Renal cortical epithelial cell (primary cell): ENCODE results near the gene NR2F6. TPM values are rescaled to one million over a fixed set of nuclear protein-coding genes. Genes with fewer than 3 reads are reported as not detected.

Experiments used
- total RNA-seq: library from RNA; depleted of rRNA; stranded (reverse); fragments of >200 nt; gene quantifications from 2 replicates; pipeline ENCODE4 v1.2.3, GENCODE V29; 2014

The NR2F6 gene
- total RNA-seq, 1 donor from 2014 or later = 118 TPM

Other genes with a start within 250 kb of the NR2F6 start
- gene CPAMD8, start 219.1 kb downstream of the NR2F6 start, total RNA-seq = 1.6 and 3.9 TPM in 2 replicates
- 2.0 and 4.0 TPM in 2 replicates for gene HAUS8, start 170.5 kb downstream of the NR2F6 start, total RNA-seq
- gene MYO9B, start 170.1 kb downstream of the NR2F6 start, total RNA-seq = 28.7 and 54.2 TPM in 2 replicates
- gene USE1, start 30.6 kb downstream of the NR2F6 start, total RNA-seq = 19.6 and 22.3 TPM in 2 replicates
- 4.5 TPM in 1 of 2 replicates, not detected in the other for gene OCEL1, start 19.7 kb downstream of the NR2F6 start, total RNA-seq
- gene USHBP1, start 18.8 kb upstream of the NR2F6 start, total RNA-seq = 0.20 TPM in 1 of 2 replicates, not detected in the other
- gene BABAM1, start 21.5 kb upstream of the NR2F6 start, total RNA-seq = 75.3 and 119 TPM in 2 replicates
- gene ANKLE1, start 36.0 kb upstream of the NR2F6 start, total RNA-seq = 0.52 and 1.1 TPM in 2 replicates
- 11.8 and 19.4 TPM in 2 replicates for gene ABHD8, start 57.5 kb upstream of the NR2F6 start, total RNA-seq
- gene MRPL34, start 60.0 kb upstream of the NR2F6 start, total RNA-seq = 54.2 and 57.8 TPM in 2 replicates
- gene DDA1, start 63.6 kb upstream of the NR2F6 start, total RNA-seq = 30.3 and 36.3 TPM in 2 replicates
- gene ANO8, start 88.9 kb upstream of the NR2F6 start, total RNA-seq = 5.9 and 10.3 TPM in 2 replicates
- gene GTPBP3, start 91.6 kb upstream of the NR2F6 start, total RNA-seq = 19.6 and 22.4 TPM in 2 replicates
- gene PLVAP, start 131.4 kb upstream of the NR2F6 start, total RNA-seq = 0.10 and 0.52 TPM in 2 replicates
- gene CCDC194, start 148.3 kb upstream of the NR2F6 start, total RNA-seq = 0.20 TPM in 1 of 2 replicates, not detected in the other
- gene BST2, start 159.7 kb upstream of the NR2F6 start, total RNA-seq = 101 and 183 TPM in 2 replicates
- 47.0 and 70.2 TPM in 2 replicates for gene MVB12A, start 174.1 kb upstream of the NR2F6 start, total RNA-seq
- 0.30 TPM in 1 of 2 replicates, not detected in the other for gene TMEM221, start 202.7 kb upstream of the NR2F6 start, total RNA-seq
- not detected in 2 replicates for gene NXNL1, start 215.0 kb upstream of the NR2F6 start, total RNA-seq
- 10.1 and 19.4 TPM in 2 replicates for gene SLC27A1, start 224.6 kb upstream of the NR2F6 start, total RNA-seq